Neural progenitor cell (in vitro differentiated cells): ENCODE results near the gene PDGFRB.

ENCODE experiments used
- EZH2 ChIP-seq: fragments of 200-600 bp; sonication (generic); IDR thresholded peaks from 2 replicates; pipeline ENCODE4 v1.6.1; 2017; ENCODE audit warnings: antibody characterized with exemption, mild to moderate bottlenecking, moderate library complexity
- EZH2phosphoT487 ChIP-seq: fragments of 200-600 bp; sonication (generic); IDR thresholded peaks from 2 replicates; pipeline ENCODE4 v1.6.1; 2017; ENCODE audit warnings: antibody characterized with exemption
- TF ChIP-seq, protein P1 (sequence below): fragments of 200-600 bp; sonication (generic); IDR thresholded peaks from 2 replicates; pipeline ENCODE4 v1.5.1; 2017; ENCODE audit warnings: antibody characterized with exemption, mild to moderate bottlenecking

- TF ChIP-seq, protein P1, sequence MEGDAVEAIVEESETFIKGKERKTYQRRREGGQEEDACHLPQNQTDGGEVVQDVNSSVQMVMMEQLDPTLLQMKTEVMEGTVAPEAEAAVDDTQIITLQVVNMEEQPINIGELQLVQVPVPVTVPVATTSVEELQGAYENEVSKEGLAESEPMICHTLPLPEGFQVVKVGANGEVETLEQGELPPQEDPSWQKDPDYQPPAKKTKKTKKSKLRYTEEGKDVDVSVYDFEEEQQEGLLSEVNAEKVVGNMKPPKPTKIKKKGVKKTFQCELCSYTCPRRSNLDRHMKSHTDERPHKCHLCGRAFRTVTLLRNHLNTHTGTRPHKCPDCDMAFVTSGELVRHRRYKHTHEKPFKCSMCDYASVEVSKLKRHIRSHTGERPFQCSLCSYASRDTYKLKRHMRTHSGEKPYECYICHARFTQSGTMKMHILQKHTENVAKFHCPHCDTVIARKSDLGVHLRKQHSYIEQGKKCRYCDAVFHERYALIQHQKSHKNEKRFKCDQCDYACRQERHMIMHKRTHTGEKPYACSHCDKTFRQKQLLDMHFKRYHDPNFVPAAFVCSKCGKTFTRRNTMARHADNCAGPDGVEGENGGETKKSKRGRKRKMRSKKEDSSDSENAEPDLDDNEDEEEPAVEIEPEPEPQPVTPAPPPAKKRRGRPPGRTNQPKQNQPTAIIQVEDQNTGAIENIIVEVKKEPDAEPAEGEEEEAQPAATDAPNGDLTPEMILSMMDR: no peak
- no peak for TF ChIP-seq EZH2
- TF ChIP-seq EZH2phosphoT487: no peak
Measured at GRCh38 chr5:150078802-150079689, 76.6 kb downstream of the PDGFRB start.
